KOPT-K1 (cell line): ENCODE measurements around the gene DLGAP1.

Experiments used
- H3K27ac ChIP-seq: fragments of 200-600 bp; sonication (generic); 2 replicates; pipeline ENCODE4 v1.5.1; 2016; ENCODE audit warnings: antibody characterized with exemption, mild to moderate bottlenecking, low read depth, low read length; ENCODE audit not compliant: poor library complexity, severe bottlenecking
- H3K36me3 ChIP-seq: fragments of 200-600 bp; sonication (generic); 2 replicates; pipeline ENCODE4 v1.5.1; 2017; ENCODE audit warnings: antibody characterized with exemption, mild to moderate bottlenecking, low read length, moderate library complexity; ENCODE audit not compliant: insufficient read depth
- H3K9me3 ChIP-seq: fragments of 200-600 bp; sonication (generic); 2 replicates; pipeline ENCODE4 v1.5.1; 2017; ENCODE audit warnings: antibody characterized with exemption, low read length, mild to moderate bottlenecking; ENCODE audit not compliant: insufficient read depth, poor library complexity, severe bottlenecking

The DLGAP1 gene

DNA sequence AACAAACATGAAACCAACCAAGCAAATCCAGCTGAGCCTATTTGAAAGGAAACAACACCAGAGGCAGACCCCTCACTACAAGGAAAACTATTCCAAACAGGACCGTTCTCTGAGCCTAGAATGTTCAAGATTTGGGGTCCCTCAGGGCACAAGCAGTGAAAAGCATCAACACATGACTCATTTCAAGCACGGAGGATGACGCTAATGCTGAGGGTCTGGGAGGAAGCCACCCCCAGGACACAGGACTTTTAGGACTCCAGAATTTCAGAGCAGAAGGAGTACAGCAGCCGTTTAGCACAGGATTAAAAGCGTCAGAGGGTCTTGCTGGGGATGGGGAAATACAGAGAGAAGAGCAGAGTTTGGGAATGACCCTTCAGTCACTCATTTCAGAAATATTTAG, 168.9 kb downstream of the DLGAP1 start:
- Histone ChIP-seq H3K27ac (no peak overlapping the region), H3K9me3 (no peaks in the 10 kb centered on the region), H3K36me3 (no peaks in the 10 kb centered on the region)

DNA sequence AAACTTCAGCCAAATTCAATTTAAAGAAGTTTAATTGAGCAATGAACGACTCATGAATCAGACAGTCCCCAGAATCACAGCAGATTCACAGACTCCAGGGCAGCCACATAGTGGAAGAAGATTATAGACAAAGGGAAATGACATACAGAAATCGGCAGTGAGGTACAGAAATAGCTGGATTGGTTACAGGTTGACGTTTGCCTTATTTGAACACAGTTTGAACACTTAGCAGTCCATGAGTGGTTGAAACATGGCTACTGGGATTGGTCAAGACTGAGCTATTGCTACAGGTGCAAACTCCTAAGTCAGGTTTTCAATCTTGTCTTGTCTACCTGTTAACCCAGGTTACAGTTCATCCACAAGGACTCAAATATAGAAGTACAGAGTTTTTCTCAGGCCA, 169.6 kb downstream of the DLGAP1 start:
- Histone ChIP-seq H3K9me3 (no peaks in the 10 kb centered on the region), H3K27ac (no peak overlapping the region), H3K36me3 (no peaks in the 10 kb centered on the region)

DNA sequence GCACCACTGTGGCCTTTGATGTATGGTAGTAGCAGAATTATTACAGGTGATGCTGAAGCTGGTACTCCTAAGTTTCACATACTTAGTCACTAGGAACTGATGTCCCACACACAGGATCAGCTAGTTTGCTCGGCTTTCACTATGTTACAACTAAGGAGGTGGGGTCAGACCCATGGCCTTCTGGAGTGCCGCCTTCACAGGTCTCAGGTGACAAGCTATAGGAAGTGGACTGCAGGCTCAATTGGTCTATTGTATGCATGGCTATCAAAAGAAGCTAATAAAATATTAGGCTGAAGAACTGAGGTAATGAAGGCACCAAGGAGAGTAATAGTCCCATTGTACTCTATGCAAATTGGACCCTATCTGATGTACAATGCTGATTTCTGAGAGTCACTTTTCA, 170.6 kb downstream of the DLGAP1 start:
- Histone ChIP-seq H3K36me3 (no peaks in the 10 kb centered on the region), H3K27ac (no peak overlapping the region), H3K9me3 (no peaks in the 10 kb centered on the region)

DNA sequence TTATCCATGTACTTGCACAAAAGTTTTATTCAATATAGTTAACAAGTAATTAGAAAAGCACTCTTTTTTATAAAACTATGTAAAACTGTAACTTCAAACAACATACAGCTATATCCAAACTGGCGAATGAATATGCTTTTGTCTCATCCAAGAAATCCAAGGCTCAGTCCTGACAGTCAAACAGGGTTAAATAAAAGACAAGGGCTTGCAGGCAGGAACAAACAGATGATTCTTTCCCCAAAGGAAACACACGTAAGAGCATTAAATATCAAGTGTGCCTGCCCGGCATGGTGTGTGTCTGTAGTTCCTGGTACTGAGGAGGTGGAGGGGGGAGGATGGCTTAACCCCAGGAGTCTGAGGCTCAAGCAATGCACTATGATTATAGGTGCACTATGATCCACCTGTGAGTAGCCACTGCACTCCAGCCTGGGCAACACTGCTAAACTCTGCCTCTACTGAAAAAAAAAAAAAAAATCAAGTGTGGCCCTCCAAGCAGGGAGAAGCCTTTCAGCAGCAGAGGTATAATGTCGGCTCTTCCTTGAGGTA, 171.3 kb downstream of the DLGAP1 start:
- Histone ChIP-seq H3K27ac (no peak overlapping the region), H3K9me3 (no peaks in the 10 kb centered on the region), H3K36me3 (no peaks in the 10 kb centered on the region)

DNA sequence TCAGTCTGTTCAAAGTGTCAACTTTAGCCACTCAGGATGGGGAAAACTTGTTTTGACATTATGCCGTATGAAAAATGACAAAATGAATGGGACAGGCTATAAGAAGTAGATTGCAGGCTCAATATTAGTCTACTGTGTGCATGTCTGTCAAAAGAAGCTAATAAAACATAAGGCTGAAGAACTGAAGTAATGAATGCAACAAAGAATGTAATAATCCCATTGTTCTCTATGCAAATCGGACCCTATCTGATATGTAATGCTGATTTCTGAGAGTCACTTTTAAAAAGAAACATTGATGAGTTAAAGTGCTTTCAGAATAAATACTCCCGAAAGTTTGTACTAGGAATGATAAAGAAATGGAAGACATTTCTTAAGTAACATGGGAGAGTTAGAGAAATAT, 172.2 kb downstream of the DLGAP1 start:
- no peak overlapping the region for H3K27ac ChIP-seq
- no peaks in the 10 kb centered on the region for H3K36me3 ChIP-seq
- H3K9me3 ChIP-seq = no peaks in the 10 kb centered on the region

DNA sequence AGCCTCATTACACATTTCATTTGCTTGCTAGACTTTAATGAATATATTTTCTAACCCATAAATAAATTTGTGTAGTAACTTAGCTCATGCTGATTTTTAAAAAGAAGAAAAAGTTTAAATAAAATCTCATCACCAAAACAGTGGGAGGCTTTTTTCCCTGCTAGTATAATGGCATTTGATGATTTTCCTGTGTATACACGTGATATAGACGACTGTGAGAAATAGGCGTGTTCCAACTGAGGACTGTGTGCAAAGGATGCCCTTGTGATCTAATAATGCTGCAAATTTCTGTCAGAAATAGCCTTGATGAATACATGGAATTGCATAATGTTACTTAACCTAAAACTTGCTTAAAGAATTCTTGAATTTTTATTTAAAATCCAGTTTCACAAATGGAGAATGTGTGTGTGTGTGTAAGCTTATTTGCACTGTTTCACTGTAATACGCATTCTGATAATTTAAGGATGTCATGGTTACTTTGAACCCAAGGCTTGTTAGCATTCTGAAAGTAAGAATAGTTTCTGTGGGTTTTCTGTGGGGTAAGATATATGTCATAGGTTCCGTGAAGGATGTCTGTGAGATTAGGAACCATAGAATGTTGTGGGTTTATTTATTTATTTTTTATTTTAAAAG, 178.0 kb downstream of the DLGAP1 start:
- no peaks in the 10 kb centered on the region for H3K9me3 ChIP-seq
- H3K27ac ChIP-seq = no peak overlapping the region
- H3K36me3 ChIP-seq = no peaks in the 10 kb centered on the region

DNA sequence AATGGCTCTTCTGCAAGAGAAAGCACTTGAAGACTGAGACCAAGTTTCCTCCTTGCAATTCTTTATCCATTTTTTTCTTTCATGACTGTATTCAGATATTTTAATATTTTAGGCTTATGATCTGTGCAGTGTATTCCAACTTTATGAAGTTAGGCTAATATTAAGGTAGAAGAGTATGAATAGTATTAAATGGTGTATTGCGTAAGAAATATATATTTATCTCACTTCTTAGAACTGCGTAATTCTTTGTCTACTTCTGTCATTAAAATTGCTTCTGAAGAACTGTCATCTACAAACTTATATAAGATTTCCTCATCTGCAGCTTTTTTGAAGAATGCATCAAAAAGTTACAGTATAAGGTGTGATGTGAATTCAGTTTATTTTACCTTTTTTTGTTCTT, 183.2 kb downstream of the DLGAP1 start:
- no peak overlapping the region for H3K27ac ChIP-seq
- H3K36me3 ChIP-seq = no peaks in the 10 kb centered on the region
- no peaks in the 10 kb centered on the region for H3K9me3 ChIP-seq

DNA sequence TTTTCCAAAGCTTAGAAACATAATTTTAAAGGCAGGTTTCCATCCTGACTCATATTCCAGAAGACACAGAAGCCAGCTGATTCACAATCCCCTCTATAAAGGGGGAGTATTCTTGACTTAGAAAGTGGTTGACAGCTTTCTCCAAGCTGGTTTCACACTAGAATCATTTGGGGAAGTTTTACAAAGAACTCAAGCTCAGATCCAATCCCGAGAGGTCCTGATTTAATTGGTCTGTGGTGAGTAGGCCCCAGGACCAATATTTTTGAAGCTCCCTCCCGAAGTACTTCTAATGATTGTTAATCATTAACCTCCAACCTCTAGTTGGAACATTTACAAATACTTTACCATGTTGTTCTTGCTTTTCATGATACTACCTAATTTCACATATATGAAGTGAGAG, 184.1 kb downstream of the DLGAP1 start:
- Histone ChIP-seq H3K36me3 (no peaks in the 10 kb centered on the region), H3K9me3 (no peaks in the 10 kb centered on the region), H3K27ac (no peak overlapping the region)

DNA sequence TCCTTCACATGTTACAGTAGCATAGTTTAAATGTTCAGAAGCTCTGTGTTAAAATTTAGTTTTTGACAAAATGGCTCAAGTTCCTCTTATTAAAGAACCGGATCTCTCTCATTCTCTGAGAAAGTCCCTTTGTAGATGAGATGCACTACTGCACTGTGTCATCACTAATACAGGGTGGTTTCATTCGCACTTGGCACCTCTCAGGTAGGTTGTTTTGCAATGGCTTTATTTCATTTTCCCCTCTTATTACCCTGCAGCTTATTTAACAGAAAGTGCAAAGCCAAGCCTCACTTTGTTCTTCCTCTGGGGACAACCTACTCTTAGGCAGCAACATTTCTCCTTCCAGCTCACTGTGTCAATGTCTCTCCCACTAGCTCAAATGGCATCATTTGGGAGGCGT, 185.1 kb downstream of the DLGAP1 start:
- Histone ChIP-seq H3K36me3 (no peaks in the 10 kb centered on the region), H3K9me3 (no peaks in the 10 kb centered on the region), H3K27ac (no peak overlapping the region)

DNA sequence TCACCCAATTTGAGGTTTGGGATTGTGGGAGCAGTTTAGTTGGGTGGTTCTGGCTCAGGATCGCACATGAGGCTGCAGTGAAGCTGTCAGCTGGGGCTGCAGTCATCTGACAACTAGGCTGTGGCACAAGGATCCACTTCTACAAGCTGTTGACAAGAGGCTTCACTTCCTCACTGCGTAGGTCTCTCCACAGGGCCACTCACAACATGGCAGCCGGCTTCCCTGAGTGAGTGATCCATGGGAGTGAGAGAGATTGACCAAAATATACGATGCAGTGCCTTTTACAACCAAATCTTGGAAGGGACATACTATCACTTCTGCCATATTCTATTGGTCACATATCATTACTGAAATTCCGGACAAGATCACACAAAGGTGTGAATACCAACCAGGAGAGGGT, 187.5 kb downstream of the DLGAP1 start:
- H3K27ac ChIP-seq = no peak overlapping the region
- H3K36me3 ChIP-seq = no peaks in the 10 kb centered on the region
- no peaks in the 10 kb centered on the region for H3K9me3 ChIP-seq

DNA sequence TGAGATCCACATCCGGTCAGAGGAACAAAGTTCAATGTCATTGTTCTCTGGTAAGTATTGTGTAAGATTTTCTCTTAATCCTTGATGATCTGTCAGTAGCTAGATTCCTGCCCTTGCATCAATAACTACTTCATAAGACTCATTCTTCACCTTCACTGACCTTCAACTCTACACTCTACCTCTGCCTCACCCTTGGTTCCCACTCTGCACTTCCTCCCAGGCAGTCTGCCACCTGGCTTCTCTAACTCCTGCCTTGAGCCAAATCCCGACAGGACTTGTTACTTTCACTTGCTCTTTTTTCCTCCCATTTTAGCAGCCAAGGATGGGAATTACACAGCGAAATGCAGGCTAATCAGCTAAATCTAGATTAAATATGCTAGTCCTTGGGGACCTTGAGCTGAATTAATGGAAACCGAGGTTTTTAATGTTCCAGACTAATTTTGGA, 190.7 kb downstream of the DLGAP1 start:
- H3K9me3 ChIP-seq = no peaks in the 10 kb centered on the region
- no peak overlapping the region for H3K27ac ChIP-seq
- no peaks in the 10 kb centered on the region for H3K36me3 ChIP-seq

DNA sequence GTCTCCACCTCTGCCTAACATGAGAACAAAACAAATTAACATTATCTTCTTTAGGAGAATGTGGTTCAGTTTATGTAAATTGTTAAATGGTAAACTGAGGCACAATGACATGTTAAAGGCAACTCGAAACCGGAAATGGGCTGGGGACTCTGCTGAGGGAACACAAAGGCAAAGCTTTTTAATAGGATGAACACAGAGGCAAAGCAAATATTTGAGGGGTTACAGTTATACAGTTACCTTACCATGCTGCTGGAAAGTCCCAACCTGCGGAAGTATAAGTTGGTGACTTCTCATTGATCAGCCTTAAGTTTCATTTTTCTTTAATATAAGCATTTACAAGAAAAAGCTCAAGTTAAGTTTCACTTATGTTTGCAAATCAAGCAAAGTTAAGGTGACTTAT, 195.0 kb downstream of the DLGAP1 start:
- Histone ChIP-seq H3K36me3 (no peaks in the 10 kb centered on the region), H3K27ac (no peak overlapping the region), H3K9me3 (no peaks in the 10 kb centered on the region)

DNA sequence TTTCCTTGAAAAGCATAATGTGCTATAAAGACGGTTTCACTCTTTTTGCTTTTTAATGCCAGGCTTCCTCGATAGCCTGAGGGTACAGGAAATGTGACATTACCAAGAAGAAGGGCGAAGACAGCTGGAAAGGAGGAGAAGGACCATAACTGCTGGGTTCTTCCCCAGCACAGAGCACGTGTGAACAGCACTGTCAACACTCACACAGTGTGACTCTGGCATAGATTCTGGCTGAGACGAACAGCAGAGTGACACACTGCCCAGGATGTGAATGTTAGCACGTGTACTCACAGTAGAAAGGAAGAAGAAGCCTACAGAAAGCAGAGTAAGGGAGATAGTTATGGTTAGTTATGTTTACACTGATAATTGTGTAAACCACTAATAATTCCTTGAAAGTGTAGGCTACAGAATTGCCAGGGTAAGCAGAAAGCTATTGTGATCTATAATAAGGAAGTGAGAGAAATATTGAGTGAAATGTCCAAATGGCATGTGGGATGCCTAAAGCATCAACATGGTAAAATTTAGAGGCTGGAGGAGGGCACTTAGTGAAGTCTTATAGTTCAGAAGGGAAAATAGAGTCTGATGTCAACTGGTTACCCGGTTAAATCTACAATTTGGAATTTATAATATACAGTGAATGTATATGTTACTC, 198.2 kb downstream of the DLGAP1 start:
- Histone ChIP-seq H3K27ac (no peak overlapping the region), H3K36me3 (no peaks in the 10 kb centered on the region), H3K9me3 (no peaks in the 10 kb centered on the region)

DNA sequence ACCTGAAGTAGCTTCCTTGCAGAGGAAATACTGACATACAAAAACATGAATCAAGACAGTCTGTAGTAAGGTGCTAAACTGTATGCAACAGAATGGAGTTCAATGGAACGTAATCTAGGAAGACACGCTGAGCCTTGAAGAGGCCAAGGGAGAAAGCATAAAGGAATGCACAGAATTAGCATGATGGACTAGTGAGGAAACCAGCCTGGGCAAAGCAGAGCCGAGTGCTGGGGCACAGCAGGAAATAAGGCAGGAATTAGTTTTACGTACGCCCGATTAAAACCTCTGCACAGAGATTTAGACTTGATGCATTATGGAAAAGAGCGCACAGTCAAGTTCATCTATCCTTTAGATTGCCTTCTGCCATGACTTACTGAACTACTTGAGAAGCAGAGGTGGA, 200.3 kb downstream of the DLGAP1 start:
- H3K36me3 ChIP-seq = no peaks in the 10 kb centered on the region
- no peak overlapping the region for H3K27ac ChIP-seq
- H3K9me3 ChIP-seq = no peaks in the 10 kb centered on the region

DNA sequence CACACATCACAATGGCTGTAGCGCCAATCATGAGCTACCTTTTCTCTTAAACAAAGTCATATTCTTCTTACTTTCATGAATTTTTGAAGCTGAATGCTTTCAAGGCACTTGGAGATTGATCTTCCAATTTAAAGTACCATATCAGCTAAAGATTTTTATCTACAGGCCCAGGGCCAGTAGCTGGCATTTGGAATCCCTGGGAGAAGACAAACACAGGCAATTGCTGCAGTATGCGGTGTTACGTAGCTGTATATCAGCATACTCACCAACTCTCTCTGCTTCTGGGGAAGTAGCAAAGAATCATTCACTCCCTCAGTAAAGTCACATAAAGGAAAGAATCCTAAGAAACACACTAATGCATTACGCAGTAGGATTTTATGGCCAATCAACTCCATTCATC, 202.3 kb downstream of the DLGAP1 start:
- Histone ChIP-seq H3K27ac (no peak overlapping the region), H3K36me3 (no peaks in the 10 kb centered on the region)

DNA sequence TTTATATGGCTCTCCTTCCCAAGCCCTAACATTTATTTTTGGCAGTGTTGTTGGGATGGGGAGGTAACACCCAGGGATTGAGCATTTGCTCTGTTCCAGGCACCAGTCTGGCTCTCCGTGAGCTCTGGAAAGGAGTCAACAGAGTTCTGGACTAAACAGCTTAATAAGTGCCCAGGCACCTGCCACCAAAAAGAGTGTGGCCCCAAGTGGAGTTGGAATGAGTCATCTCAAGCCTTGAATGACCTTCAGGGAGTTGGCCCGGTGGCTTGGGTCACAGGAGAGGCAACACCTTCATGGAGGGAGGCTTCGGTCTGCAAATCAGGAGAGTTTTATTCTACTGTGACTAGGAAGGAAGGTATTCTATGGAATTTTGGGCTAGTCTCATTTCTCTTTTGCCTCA, 203.2 kb downstream of the DLGAP1 start:
- no peak overlapping the region for H3K27ac ChIP-seq
- H3K9me3 ChIP-seq = no peaks in the 10 kb centered on the region
- H3K36me3 ChIP-seq = no peaks in the 10 kb centered on the region

More for the DNA sequence above, 202.3 kb downstream of the DLGAP1 start:
- no peaks in the 10 kb centered on the region for H3K9me3 ChIP-seq
